ENCODE data around the gene PPP4R4. TPM values are rescaled to one million over a fixed set of nuclear protein-coding genes. Genes with fewer than 3 reads are reported as not detected.

PPP4R4 gene
- total and polyA plus RNA-seq, 2 of the 4 experiments (the other 2 are of a cell fraction), result 0.17 to 0.36 TPM

DNA sequence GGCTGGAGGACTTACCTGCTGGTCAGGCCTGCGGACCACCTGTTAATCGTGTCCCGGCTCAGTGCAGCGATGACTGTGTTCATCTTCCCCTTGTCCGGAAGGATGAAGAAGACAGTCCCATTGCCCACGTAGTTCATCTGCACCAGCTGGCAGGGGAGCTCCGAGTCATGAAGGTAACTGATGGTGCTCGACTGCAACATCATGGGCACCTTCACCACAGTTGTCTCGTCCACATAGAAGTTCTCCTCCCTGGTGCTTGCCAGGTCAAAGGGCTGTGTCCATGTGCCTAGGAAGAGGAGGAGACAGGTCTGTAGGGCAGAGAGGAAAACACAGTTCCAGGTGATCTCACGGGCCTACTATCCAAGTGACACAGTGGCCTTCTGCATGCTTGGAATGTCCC, 135.6 kb downstream of the PPP4R4 start:
- 100% methylated on average over 4 of the region's 10 CpGs; no CpG with 5 or more reads in 1 of the 2 experiments for WGBS, 2 experiments (ENCODE audit: extremely low coverage in 2 of 2, insufficient read length in 1 of 2)
- H2BK20ac ChIP-seq (ENCODE audit: low read depth, low read length), result no peak overlapping the region
- TF ChIP-seq SMC3 (IDR thresholded peaks at IDR 0.05; ENCODE audit: low read depth, low read length) (no peak), MAFK (IDR thresholded peaks at IDR 0.05; ENCODE audit: low read depth, low read length) (no peak), RAD21 (IDR thresholded peaks at IDR 0.05; ENCODE audit: low read length) (no peak), RCOR1 (IDR thresholded peaks at IDR 0.05; ENCODE audit: insufficient replicate concordance, low read length) (no peak), CTCF (conservative IDR thresholded peaks at IDR 0.05; ENCODE audit: low read depth, low read length) (no peak), MXI1 (IDR thresholded peaks at IDR 0.05; ENCODE audit: borderline replicate concordance, low read depth, low read length) (no peak), CEBPB (IDR thresholded peaks at IDR 0.05; ENCODE audit: low read depth, low read length) (no peak)
- TF ChIP-seq, protein P1, sequence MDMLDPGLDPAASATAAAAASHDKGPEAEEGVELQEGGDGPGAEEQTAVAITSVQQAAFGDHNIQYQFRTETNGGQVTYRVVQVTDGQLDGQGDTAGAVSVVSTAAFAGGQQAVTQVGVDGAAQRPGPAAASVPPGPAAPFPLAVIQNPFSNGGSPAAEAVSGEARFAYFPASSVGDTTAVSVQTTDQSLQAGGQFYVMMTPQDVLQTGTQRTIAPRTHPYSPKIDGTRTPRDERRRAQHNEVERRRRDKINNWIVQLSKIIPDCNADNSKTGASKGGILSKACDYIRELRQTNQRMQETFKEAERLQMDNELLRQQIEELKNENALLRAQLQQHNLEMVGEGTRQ (IDR thresholded peaks at IDR 0.05; ENCODE audit: low read depth, low read length), result no peak
- ATAC-seq (ENCODE audit: low read depth) (no peak), DNase-seq (no peak)
- intact Hi-C loops (cut with micrococcal nuclease), result no loop called here
- no peak overlapping the region for H3K18ac ChIP-seq (ENCODE audit: low read depth, low read length)
- no peak overlapping the region for H3K9ac ChIP-seq (ENCODE audit: low read depth, low read length)
- BruUV-seq (replicated peaks), result no TSS peak
- no peaks in the 10 kb centered on the region for H3K79me1 ChIP-seq (ENCODE audit: low read depth in 1 of 2, low read length in 2 of 2)
- H2BK5ac ChIP-seq (ENCODE audit: low read depth, low read length, poor library complexity, severe bottlenecking), result no peak overlapping the region
- in situ Hi-C loops (cut with MboI; ENCODE audit: low sequenced_read_pairs), result no loop called here
- H3K9me1 ChIP-seq (ENCODE audit: insufficient read depth, low read length), result no peaks in the 10 kb centered on the region
- H3K14ac ChIP-seq (replicated peaks; ENCODE audit: low read depth, low read length), result no peak overlapping the region
- dilution Hi-C loops (cut with HindIII; ENCODE audit: low sequenced_read_pairs, unreplicated experiment), result no loop called here
- no peaks in the 10 kb centered on the region for H4K20me1 ChIP-seq (ENCODE audit: insufficient read depth, low read length)
- H3K4ac ChIP-seq (ENCODE audit: low read depth, low read length), result no peak overlapping the region
- no peaks in the 10 kb centered on the region for H3K4me1 ChIP-seq (ENCODE audit: control insufficient read depth, insufficient read depth, low read length)
- H3K4me2 ChIP-seq (ENCODE audit: low read depth, low read length), result no peak overlapping the region
- H3K27ac ChIP-seq (ENCODE audit: insufficient read depth, low read length), result no peak overlapping the region
- no peak overlapping the region for H3K4me3 ChIP-seq (ENCODE audit: insufficient read depth, low read depth, low read length)
- no peaks in the 10 kb centered on the region for H3K27me3 ChIP-seq (ENCODE audit: control insufficient read depth, insufficient read depth, low read length)
- no peak overlapping the region for H2BK15ac ChIP-seq (ENCODE audit: low read depth, low read length)
- no peak overlapping the region for H2AK5ac ChIP-seq (ENCODE audit: low read depth, low read length)
- H3K36me3 ChIP-seq (ENCODE audit: control insufficient read depth, insufficient read depth, low read length), result no peaks in the 10 kb centered on the region
- H4K8ac ChIP-seq (ENCODE audit: low read depth in 2 of 2, low read length in 2 of 2), result no peak overlapping the region
- no peak overlapping the region for H2BK120ac ChIP-seq (ENCODE audit: low read depth, low read length)
- POLR2A ChIA-PET (ENCODE audit: unreplicated experiment), result no interaction called here
- H4K91ac ChIP-seq (ENCODE audit: insufficient read depth, low read depth, low read length), result no peak overlapping the region
- H3K23ac ChIP-seq (ENCODE audit: low read depth, low read length), result no peak overlapping the region
- H3K56ac ChIP-seq (ENCODE audit: extremely low read depth, insufficient read depth, low read length), result no peak overlapping the region
- H2AK9ac ChIP-seq (replicated peaks; ENCODE audit: low read depth, low read length, poor library complexity), result no peak overlapping the region
- H2AFZ ChIP-seq (replicated peaks; ENCODE audit: low read length, poor library complexity), result no peak overlapping the region
- H3K9me3 ChIP-seq (ENCODE audit: control insufficient read depth, insufficient read depth, low read length), result peaks cover 8% of the 10 kb centered on the region
- H4K5ac ChIP-seq (ENCODE audit: low read depth, low read length), result no peak overlapping the region
- CTCF ChIA-PET, result no interaction called here

All from IMR-90 (cell line).